ENCODE data around the gene RPS16. TPM values are rescaled to one million over a fixed set of nuclear protein-coding genes. Genes with fewer than 3 reads are reported as not detected.

Gene RPS16
- total RNA-seq, 1 donor from 2014 or later, result 2,362 TPM

- H3K4me3 ChIP-seq (ENCODE audit: low read depth, low read length), result no peak overlapping the region
- no peak for TF ChIP-seq CTCF (conservative IDR thresholded peaks at IDR 0.05; ENCODE audit: low read depth, low read length)
- no peak for DNase-seq (ENCODE audit: low read depth)
Observed at GRCh38 chr19:39400061-39400460, 35.7 kb downstream of the RPS16 start.

GRCh38 chr19:39399668-39400050, 36.1 kb downstream of the RPS16 start:
- no peak overlapping the region for H3K4me3 ChIP-seq (ENCODE audit: low read depth, low read length)
- no peak for DNase-seq (ENCODE audit: low read depth)
- no peak for TF ChIP-seq CTCF (conservative IDR thresholded peaks at IDR 0.05; ENCODE audit: low read depth, low read length)

- H3K4me3 ChIP-seq (ENCODE audit: low read depth, low read length), result no peak overlapping the region
- DNase-seq (ENCODE audit: low read depth), result no peak
- TF ChIP-seq CTCF (conservative IDR thresholded peaks at IDR 0.05; ENCODE audit: low read depth, low read length), result no peak
Observed at GRCh38 chr19:39398297-39398864, 37.4 kb downstream of the RPS16 start.

GRCh38 chr19:39397360-39398296, 38.1 kb downstream of the RPS16 start:
- TF ChIP-seq CTCF (conservative IDR thresholded peaks at IDR 0.05; ENCODE audit: low read depth, low read length), result peak; percentile 96
- H3K4me3 ChIP-seq (ENCODE audit: low read depth, low read length), result no peak overlapping the region
- DNase-seq (ENCODE audit: low read depth), result no peak

- no peak for TF ChIP-seq CTCF (conservative IDR thresholded peaks at IDR 0.05; ENCODE audit: low read depth, low read length)
- DNase-seq (ENCODE audit: low read depth), result peak; percentile 97
- peak within 1 kb of the TSS; percentile 87 for H3K4me3 ChIP-seq (ENCODE audit: low read depth, low read length)
Observed at GRCh38 chr19:39390751-39391437, 44.9 kb downstream of the RPS16 start, which contains the start of the genes MED29 and PAF1. Gene MED29 (plus strand): TSS chr19:39391378. CDS start chr19:39391423, 45 bp downstream. Gene PAF1 (minus strand): TSS chr19:39391106. CDS start chr19:39390864, 242 bp downstream.

- H3K4me3 ChIP-seq (ENCODE audit: low read depth, low read length), result peak overlapping the region; percentile 87
- no peak for TF ChIP-seq CTCF (conservative IDR thresholded peaks at IDR 0.05; ENCODE audit: low read depth, low read length)
- no peak for DNase-seq (ENCODE audit: low read depth)
Observed at GRCh38 chr19:39390451-39390750, 45.3 kb downstream of the RPS16 start.

Data from epithelial cell of proximal tubule (primary cell).